Fibroblast of skin of left biceps (primary cell): ENCODE results near the gene PITPNM1.
"Not testable (repeated sequence)": the region's sequence is repeated elsewhere in the genome, so short reads cannot be mapped to it uniquely, and the experiment has no call there.

Experiments
- DNase-seq, 2 experiments: peaks; one replicate each; pipeline ENCODE4 v3.0.0-alpha.2; 2013; ENCODE audit warnings: low read depth in 2 of 2

The PITPNM1 gene

GRCh38 chr11:67466367-67466766, 38.8 kb downstream of the PITPNM1 start:
- DNase-seq: no peak

GRCh38 chr11:67465530-67465929, 39.6 kb downstream of the PITPNM1 start:
- not testable (repeated sequence) for DNase-seq

GRCh38 chr11:67465189-67465510, 40.0 kb downstream of the PITPNM1 start:
- DNase-seq: no peak

GRCh38 chr11:67464411-67465188, 40.6 kb downstream of the PITPNM1 start:
- peak in 1 of 2 experiments; percentile 15 for DNase-seq

GRCh38 chr11:67463680-67464410, 41.3 kb downstream of the PITPNM1 start:
- DNase-seq: no peak

GRCh38 chr11:67463186-67463585, 42.0 kb downstream of the PITPNM1 start:
- DNase-seq: no peak

- no peak for DNase-seq
Measured at GRCh38 chr11:67458266-67458665, 46.9 kb downstream of the PITPNM1 start.

- DNase-seq: no peak
Measured at GRCh38 chr11:67457453-67457852, 47.7 kb downstream of the PITPNM1 start.

- DNase-seq: no peak
Measured at GRCh38 chr11:67456068-67456705, 49.0 kb downstream of the PITPNM1 start.

GRCh38 chr11:67455054-67455453, 50.1 kb downstream of the PITPNM1 start, which contains the start of gene CABP4:
Gene CABP4 (plus strand): TSS chr11:67455354. CDS start chr11:67455424, 70 bp downstream.
- DNase-seq: no peak

GRCh38 chr11:67453816-67454732, 51.1 kb downstream of the PITPNM1 start:
- DNase-seq: no peak

- DNase-seq: no peak
Measured at GRCh38 chr11:67452141-67452952, 52.8 kb downstream of the PITPNM1 start, which contains the start of gene GPR152. Gene GPR152 (minus strand): TSS chr11:67452729. CDS start chr11:67452724, 5 bp downstream.

- no peak for DNase-seq
Measured at GRCh38 chr11:67451658-67451976, 53.5 kb downstream of the PITPNM1 start.

- no peak for DNase-seq
Measured at GRCh38 chr11:67450796-67451657, 54.1 kb downstream of the PITPNM1 start.

- no peak for DNase-seq
Measured at GRCh38 chr11:67449116-67449844, 55.9 kb downstream of the PITPNM1 start.

GRCh38 chr11:67448220-67448609, 56.9 kb downstream of the PITPNM1 start:
- no peak for DNase-seq

GRCh38 chr11:67445515-67445914, 59.6 kb downstream of the PITPNM1 start:
- DNase-seq: no peak

GRCh38 chr11:67442504-67443404, 62.4 kb downstream of the PITPNM1 start:
- no peak for DNase-seq
